ENCODE results near the gene MINDY2.
A peak's percentile ranks its signal among the peaks of the same experiment; 100 is the strongest.
"Not testable (repeated sequence)": the region's sequence is repeated elsewhere in the genome, so short reads cannot be mapped to it uniquely, and the experiment has no call there.

Gene MINDY2

GRCh38 chr15:58771621-58772250, 634 bp downstream of the MINDY2 start:
- Mint-ChIP-seq H3K27me3 (no peaks in the 10 kb centered on the region), H3K27ac (peak overlapping the region; percentile 62), H3K4me1 (peaks cover 10% of the 10 kb centered on the region), H3K4me3 (peak overlapping the region; percentile 92), H3K9me3 (no peaks in the 10 kb centered on the region), H3K36me3 (no peaks in the 10 kb centered on the region)

DNA sequence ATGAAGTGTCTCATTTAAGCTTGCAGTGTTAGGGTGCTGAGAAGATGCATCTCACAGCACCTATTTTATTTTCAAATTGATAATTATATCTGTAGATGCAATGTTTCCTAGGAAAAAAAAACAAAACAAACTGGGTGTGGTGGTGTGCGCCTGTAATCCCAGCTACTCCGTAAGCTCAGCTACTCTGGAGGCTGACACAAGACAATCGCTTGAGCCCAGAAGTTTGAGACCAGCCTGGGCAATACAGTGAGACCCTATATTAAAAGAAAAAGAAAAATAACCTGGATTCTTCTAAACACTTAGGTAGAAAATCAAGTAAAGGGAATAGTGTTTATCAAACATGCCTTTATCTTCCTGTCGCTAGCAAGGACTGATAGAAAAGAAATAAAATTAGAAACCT, 1.9 kb downstream of the MINDY2 start:
- Mint-ChIP-seq H3K27ac (no peak overlapping the region), H3K9me3 (no peaks in the 10 kb centered on the region), H3K4me3 (peak overlapping the region; percentile 92), H3K27me3 (no peaks in the 10 kb centered on the region), H3K36me3 (peaks cover 1% of the 10 kb centered on the region), H3K4me1 (peaks cover 16% of the 10 kb centered on the region)

DNA sequence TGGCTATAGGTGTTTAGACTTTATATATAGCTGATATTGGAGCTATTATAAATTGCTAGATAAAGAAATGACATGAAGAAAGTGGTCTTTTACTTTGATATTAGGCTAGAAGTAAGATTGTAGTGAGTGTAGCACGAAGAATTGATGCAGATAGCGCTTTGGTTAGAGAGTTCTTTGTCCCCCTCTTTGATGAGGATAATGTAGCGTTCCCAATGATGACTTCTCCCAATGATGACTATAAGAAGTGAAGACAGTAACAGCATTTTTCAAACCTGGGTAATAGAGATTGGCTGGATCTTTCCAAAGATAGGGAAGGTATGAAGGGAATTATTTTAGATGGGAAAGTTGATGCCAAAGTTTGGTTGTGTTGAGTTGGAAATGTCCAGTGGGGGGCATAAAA, 4.3 kb downstream of the MINDY2 start:
- H3K4me1 Mint-ChIP-seq = peaks cover 15% of the 10 kb centered on the region
- H3K27me3 Mint-ChIP-seq = no peaks in the 10 kb centered on the region
- H3K27ac Mint-ChIP-seq = no peak overlapping the region
- H3K4me3 Mint-ChIP-seq = no peak overlapping the region
- H3K9me3 Mint-ChIP-seq = no peaks in the 10 kb centered on the region
- H3K36me3 Mint-ChIP-seq = peaks cover 1% of the 10 kb centered on the region

DNA sequence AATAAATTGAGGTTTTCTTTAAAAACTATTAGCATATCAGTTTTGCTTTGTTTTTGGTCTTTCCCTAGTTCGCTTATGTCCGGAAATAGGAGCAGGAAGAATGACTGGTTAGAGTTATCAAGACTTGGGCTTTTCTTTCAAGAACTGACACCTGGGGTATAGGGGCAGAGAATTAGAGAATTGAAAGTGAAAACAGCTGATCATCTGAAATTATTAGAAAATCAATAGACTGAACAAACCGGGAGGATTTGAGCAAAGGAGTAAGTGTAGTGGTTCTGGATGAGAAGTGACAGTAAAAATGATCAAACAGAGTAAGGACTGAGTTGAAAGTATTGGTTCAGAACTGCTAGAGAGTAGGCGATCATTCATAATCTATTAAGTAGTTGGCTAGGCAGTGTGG, 6.0 kb downstream of the MINDY2 start:
- H3K4me1 Mint-ChIP-seq = peaks cover 11% of the 10 kb centered on the region
- H3K9me3 Mint-ChIP-seq = no peaks in the 10 kb centered on the region
- H3K36me3 Mint-ChIP-seq = peaks cover 5% of the 10 kb centered on the region
- H3K4me3 Mint-ChIP-seq = no peak overlapping the region
- peak overlapping the region; percentile 26 for H3K27ac Mint-ChIP-seq
- no peaks in the 10 kb centered on the region for H3K27me3 Mint-ChIP-seq

GRCh38 chr15:58779554-58779953, 8.5 kb downstream of the MINDY2 start:
- H3K4me3 Mint-ChIP-seq = no peak overlapping the region
- H3K36me3 Mint-ChIP-seq = peaks cover 10% of the 10 kb centered on the region
- H3K9me3 Mint-ChIP-seq = no peaks in the 10 kb centered on the region
- H3K4me1 Mint-ChIP-seq = peaks cover 15% of the 10 kb centered on the region
- H3K27me3 Mint-ChIP-seq = no peaks in the 10 kb centered on the region
- no peak overlapping the region for H3K27ac Mint-ChIP-seq

GRCh38 chr15:58785355-58785754, 14.3 kb downstream of the MINDY2 start:
- Mint-ChIP-seq H3K27me3 (no peaks in the 10 kb centered on the region), H3K27ac (no peak overlapping the region), H3K4me1 (peaks cover 4% of the 10 kb centered on the region), H3K36me3 (peaks cover 16% of the 10 kb centered on the region), H3K4me3 (no peak overlapping the region), H3K9me3 (no peaks in the 10 kb centered on the region)

DNA sequence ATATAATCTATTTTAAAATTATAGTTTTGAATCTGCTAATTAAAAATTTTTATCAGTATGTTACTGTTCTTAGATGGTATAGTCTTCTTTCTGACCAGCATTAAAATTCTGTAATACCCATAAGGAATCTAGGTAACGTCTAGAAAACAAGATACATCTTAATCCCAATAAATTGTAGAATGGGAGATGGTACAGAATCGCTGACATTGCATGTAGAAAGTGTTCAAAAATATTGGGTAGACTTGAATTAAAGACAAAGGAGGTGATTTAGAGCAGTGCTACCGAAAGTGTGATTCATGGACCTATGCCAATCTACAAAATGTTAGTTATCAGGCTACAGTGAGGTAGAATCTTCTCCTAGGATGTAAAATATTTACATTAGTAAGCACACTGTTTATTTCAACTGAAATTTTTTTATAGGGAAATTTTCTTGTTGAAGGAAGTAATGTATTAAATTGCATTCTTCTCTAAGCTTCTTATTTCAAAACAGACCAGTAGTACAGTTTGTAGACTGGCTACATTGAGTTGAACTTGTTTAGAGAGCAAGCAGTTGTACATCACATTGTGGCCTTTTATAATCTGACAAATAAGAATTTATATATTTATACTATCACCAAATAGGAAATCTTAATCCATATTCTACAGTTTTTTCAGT, 17.1 kb downstream of the MINDY2 start:
- Mint-ChIP-seq H3K4me1 (no peaks in the 10 kb centered on the region), H3K36me3 (peaks cover 19% of the 10 kb centered on the region), H3K4me3 (no peak overlapping the region), H3K9me3 (no peaks in the 10 kb centered on the region), H3K27ac (no peak overlapping the region), H3K27me3 (no peaks in the 10 kb centered on the region)

- Mint-ChIP-seq H3K36me3 (peaks cover 14% of the 10 kb centered on the region), H3K4me1 (peaks cover 22% of the 10 kb centered on the region), H3K27me3 (no peaks in the 10 kb centered on the region), H3K27ac (peak overlapping the region; percentile 63), H3K4me3 (no peak overlapping the region), H3K9me3 (no peaks in the 10 kb centered on the region)
Measured at GRCh38 chr15:58793862-58794261, 22.8 kb downstream of the MINDY2 start.

- no peaks in the 10 kb centered on the region for H3K27me3 Mint-ChIP-seq
Measured at GRCh38 chr15:58795825-58796224, 24.7 kb downstream of the MINDY2 start.

GRCh38 chr15:58797505-58797904, 26.4 kb downstream of the MINDY2 start:
- Mint-ChIP-seq H3K36me3 (peaks cover 7% of the 10 kb centered on the region), H3K4me1 (peaks cover 34% of the 10 kb centered on the region), H3K27ac (no peak overlapping the region), H3K4me3 (no peak overlapping the region), H3K27me3 (no peaks in the 10 kb centered on the region), H3K9me3 (no peaks in the 10 kb centered on the region)

More at GRCh38 chr15:58795825-58796224, 24.7 kb downstream of the MINDY2 start:
- H3K4me1 Mint-ChIP-seq = peaks cover 34% of the 10 kb centered on the region
- no peak overlapping the region for H3K4me3 Mint-ChIP-seq
- H3K9me3 Mint-ChIP-seq = no peaks in the 10 kb centered on the region
- peaks cover 8% of the 10 kb centered on the region for H3K36me3 Mint-ChIP-seq
- peak overlapping the region; percentile 27 for H3K27ac Mint-ChIP-seq

DNA sequence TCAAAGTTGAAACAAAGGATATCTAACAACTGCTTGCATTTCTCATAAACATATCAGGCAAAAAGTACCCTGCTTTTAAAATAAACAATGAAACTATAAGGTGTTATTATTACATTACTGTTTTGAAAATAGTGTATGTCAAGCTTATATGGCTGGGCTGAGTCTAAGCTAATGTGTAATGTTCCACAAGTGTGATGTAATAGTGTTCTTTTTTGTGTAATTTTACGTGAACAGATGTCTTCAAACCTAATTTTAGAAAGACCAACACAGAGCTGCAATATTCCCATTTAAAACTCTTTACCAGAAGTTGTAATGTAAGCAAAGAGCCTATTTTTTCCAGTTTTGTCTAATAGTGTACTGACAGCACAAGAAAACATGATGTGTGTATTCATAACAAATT, 34.0 kb downstream of the MINDY2 start:
- Mint-ChIP-seq H3K27me3 (no peaks in the 10 kb centered on the region), H3K36me3 (peaks cover 7% of the 10 kb centered on the region), H3K4me1 (peaks cover 6% of the 10 kb centered on the region), H3K9me3 (no peaks in the 10 kb centered on the region), H3K4me3 (no peak overlapping the region), H3K27ac (no peak overlapping the region)

DNA sequence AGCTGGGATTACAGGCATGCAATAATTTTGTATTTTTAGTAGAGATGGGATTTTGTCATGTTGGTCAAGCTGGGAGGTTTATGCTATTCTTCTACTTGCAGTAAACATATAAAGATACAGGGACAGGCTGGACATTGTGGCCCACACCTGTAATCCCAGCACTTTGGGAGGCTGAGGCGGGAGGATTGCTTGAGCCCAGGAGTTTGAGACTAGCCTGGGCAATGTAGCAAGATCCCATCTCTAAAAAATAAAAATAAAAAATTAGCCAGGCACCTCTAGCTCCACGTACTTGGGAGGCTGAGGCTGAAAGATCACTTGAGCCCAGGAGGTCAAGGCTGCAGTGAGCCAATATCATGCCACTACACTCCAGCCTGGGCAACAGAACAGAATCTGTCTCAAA, 52.2 kb downstream of the MINDY2 start:
- not testable (repeated sequence) for H3K27ac Mint-ChIP-seq, H3K4me3 Mint-ChIP-seq, H3K27me3 Mint-ChIP-seq, H3K9me3 Mint-ChIP-seq, H3K4me1 Mint-ChIP-seq, H3K36me3 Mint-ChIP-seq

GRCh38 chr15:58830556-58830955, 59.5 kb downstream of the MINDY2 start:
- H3K4me1 Mint-ChIP-seq = no peaks in the 10 kb centered on the region
- H3K27me3 Mint-ChIP-seq = no peaks in the 10 kb centered on the region
- H3K27ac Mint-ChIP-seq = no peak overlapping the region
- peaks cover 12% of the 10 kb centered on the region for H3K36me3 Mint-ChIP-seq
- H3K4me3 Mint-ChIP-seq = no peak overlapping the region
- no peaks in the 10 kb centered on the region for H3K9me3 Mint-ChIP-seq

GRCh38 chr15:58833681-58834426, 62.8 kb downstream of the MINDY2 start:
- not testable (repeated sequence) for H3K27me3 Mint-ChIP-seq, H3K9me3 Mint-ChIP-seq, H3K36me3 Mint-ChIP-seq, H3K4me3 Mint-ChIP-seq, H3K4me1 Mint-ChIP-seq, H3K27ac Mint-ChIP-seq

- H3K9me3 Mint-ChIP-seq = no peaks in the 10 kb centered on the region
- H3K27me3 Mint-ChIP-seq = no peaks in the 10 kb centered on the region
- H3K36me3 Mint-ChIP-seq = peaks cover 2% of the 10 kb centered on the region
- H3K4me1 Mint-ChIP-seq = no peaks in the 10 kb centered on the region
- H3K27ac Mint-ChIP-seq = no peak overlapping the region
- no peak overlapping the region for H3K4me3 Mint-ChIP-seq
Measured at GRCh38 chr15:58839485-58839884, 68.4 kb downstream of the MINDY2 start.

DNA sequence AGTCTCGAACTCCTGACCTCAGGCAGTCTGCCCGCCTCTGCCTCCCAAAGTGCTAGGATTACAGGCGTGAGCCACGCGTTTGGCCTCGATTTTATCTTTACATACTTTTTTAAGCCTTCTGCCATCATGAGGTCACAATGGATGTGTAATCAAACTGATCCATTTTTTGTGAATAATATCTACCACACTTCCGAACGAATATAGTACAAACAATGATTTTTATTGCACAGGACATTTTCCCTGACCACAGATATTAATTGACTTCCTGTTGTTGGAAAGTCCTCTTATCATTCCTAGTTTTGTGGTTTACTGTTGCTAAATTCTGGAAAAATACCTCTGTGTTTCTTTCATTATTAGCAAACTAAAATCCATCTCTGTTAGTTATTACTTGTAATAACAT, 68.9 kb downstream of the MINDY2 start:
- H3K9me3 Mint-ChIP-seq = no peaks in the 10 kb centered on the region
- H3K27me3 Mint-ChIP-seq = no peaks in the 10 kb centered on the region
- H3K4me3 Mint-ChIP-seq = no peak overlapping the region
- no peak overlapping the region for H3K27ac Mint-ChIP-seq
- H3K36me3 Mint-ChIP-seq = peaks cover 2% of the 10 kb centered on the region
- H3K4me1 Mint-ChIP-seq = no peaks in the 10 kb centered on the region
